ENCODE results near the gene DPM3.
"Not testable (repeated sequence)": the region's sequence is repeated elsewhere in the genome, so short reads cannot be mapped to it uniquely, and the experiment has no call there.

Gene DPM3

GRCh38 chr1:155123801-155124200 lies 16.5 kb downstream of the DPM3 start:
- DNase-seq = no peak

GRCh38 chr1:155122308-155122707 lies 18.0 kb downstream of the DPM3 start:
- DNase-seq = no peak

DNA sequence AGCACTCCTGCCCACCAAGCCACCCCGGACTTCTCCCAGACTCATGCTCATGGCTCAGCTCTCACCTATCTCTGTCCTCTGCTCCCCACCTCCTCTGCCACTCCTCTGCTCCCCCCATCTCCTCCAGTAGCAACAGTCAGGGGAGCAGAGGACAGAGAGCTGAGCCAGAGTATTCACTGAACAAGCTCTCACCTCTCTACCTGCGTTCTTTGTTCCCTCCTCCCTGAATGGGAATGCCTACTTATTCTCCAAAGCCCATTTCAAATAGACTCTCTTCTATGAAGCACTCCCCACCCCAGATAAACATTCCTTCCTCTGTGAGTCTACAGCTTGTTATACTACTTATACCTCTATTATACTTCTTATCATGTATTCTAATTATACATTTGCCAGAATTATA lies 19.1 kb downstream of the DPM3 start:
- DNase-seq = no peak

DNA sequence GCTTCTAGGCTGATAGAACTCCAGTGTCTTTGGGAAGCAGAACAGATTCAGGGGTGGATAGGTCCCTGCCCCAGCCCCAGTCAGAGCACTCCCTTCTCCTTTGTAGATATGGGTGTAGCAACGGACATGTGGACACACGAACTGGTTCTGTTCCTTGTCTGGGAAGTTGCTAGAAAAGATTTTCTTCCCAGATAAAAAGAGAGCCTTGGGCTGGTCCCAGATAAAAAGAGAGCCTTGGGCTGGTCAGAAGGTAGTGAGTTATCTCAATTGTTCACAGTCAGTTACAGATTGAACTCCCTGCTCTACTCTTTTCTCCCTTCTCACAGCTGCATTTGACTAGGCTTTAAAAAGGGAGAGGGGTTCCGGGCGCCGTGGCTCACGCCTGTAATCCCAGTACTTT lies 20.1 kb downstream of the DPM3 start:
- DNase-seq = no peak

DNA sequence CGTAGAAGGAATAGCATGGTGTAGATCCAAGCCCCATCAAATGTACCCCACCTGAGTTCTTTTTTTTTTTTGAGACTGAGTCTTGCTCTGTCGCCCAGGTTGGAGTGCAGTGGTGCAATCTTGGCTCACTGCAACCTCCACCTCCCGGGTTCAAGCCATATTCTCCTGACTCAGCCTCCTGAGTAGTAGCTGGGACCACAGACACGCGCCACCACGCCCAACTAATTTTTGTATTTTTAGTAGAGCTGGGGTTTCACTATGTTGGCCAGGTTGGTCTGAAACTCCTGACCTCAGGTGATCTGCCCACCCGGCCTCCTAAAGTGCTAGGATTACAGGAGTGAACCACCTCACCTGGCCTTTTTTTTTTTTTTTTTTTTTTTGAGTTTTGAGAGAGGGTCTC lies 22.2 kb downstream of the DPM3 start:
- not testable (repeated sequence) for DNase-seq

DNA sequence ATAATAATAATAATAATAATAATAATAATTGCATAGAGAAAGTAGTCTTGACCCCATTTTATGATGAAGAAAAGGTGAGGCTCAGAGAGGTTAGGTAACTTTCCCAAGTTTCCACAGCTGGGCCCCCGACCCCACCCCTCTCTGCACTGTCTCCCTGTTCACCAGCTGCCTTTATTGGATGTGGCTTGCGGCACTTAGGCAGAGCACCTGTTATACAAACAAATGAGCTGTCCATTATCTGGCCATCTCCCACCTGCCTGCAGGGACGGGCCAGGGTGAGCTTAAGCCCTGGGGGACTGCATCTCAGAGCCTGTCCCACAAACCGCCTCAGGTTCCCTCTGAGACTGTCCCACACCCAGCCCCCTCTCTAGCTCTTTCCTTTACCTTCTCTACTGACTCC lies 22.7 kb downstream of the DPM3 start:
- no peak for DNase-seq

DNA sequence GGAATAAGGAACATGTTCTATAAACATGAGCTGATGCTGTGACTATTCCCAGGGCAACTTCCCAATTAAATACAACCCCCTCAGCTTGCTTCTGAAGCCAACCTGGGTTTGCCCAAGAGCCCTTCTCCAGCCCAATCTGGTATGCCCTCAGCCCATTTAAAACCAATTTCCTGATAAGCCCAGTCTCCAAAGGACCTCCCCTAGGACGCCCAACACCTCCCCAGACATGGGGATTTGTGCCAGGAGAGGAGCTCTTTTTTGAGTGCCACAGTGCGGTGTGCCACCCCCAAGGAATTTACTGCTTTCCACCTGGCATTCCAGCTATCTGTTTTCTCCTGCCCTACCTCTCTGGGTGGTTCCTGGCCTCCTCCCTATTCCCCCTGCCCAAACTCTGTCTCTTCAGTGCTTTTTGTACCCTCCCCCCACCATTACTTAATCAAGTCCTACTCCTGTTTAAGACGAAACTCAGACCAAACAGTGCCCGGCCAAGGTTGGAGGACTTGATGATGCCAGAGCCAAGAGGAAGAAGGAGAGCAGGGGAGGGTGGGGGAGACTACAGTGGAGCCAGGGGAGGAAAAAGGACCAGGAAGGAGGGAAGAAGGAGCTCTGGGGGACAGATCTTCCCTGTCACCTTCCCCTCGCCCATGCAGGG lies 24.1 kb downstream of the DPM3 start:
- no peak for DNase-seq

GRCh38 chr1:155113450-155113980 lies 26.8 kb downstream of the DPM3 start:
- DNase-seq = no peak

DNA sequence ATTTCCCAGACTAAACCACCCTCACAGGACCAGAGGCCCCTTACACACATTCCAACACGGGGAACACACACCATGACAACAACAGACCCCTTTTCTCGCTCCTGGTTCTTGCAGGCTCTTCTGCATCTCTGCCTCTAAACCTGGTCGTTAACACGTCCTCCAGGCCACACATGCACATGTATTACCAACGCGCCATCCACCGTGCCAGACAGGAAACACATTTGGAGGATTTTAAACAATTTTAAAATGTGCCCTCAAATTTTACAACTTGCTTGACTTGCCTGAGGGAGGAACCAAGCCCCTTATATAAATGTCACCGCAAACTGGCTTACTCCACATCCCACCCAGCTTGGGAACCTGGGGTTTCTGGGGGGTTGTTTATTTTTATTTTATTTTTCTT lies 29.5 kb downstream of the DPM3 start:
- DNase-seq = no peak

DNA sequence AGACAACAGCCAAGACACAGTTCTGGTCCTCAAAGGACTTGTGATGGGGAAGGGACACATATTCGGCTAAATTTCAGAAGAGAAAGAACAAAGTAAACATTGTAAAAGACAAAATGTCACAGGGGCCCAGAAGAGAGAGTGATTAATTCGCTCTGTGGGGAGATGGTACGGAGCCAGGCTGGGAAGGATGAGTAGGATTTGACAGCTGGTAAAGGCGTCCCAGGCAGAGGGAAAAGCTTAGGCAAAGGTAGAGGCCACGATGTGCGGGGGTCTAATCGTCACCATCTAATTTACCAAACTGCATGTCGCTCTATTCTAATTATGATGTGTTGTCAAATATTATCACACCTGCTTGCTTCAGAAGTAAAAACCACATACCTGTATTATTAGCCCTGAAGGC lies 29.9 kb downstream of the DPM3 start:
- DNase-seq = no peak

DNA sequence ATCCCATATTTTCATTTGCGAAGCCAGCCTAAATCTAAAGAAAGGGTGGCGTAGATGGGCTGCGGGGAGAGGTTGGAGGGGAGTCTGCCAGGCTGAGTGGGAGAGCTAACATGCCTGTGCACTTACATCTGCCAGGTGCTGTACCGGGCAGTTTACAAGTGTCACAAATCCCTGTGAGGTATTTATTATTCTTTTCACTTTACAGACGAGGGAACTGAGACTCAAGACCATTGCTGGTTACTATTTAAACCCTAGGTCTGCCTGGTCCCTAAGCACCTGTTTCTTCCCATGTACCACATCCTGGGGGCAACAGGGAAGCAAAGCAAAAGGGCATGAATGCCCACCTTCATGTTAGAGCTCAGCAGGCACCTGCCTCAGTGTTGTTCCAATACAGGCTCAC lies 32.0 kb downstream of the DPM3 start:
- no peak for DNase-seq

- DNase-seq = no peak
These were observed 32.7 kb downstream of the DPM3 start for GRCh38 chr1:155107309-155108264.

GRCh38 chr1:155106862-155107261 lies 33.5 kb downstream of the DPM3 start:
- no peak for DNase-seq

DNA sequence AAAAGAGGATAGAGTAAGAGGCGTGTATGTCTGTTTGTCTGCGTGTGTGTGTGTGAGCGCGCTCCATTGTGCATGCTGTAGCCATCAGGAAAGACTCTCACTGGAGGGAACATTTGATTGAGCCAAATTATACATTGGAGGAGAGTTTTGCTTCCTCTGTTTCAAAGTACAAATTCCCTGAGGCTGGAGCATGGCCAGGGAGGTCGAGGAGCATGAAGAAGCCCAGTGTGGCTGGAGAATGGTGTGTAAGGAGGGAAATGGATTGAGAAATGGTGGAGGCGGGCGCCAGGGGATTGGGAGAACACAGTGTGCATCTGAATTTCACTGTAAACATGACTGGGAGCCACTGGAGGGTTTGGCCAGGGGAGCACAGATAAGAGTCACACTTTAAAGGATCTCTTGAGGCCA lies 34.7 kb downstream of the DPM3 start:
- DNase-seq = no peak

DNA sequence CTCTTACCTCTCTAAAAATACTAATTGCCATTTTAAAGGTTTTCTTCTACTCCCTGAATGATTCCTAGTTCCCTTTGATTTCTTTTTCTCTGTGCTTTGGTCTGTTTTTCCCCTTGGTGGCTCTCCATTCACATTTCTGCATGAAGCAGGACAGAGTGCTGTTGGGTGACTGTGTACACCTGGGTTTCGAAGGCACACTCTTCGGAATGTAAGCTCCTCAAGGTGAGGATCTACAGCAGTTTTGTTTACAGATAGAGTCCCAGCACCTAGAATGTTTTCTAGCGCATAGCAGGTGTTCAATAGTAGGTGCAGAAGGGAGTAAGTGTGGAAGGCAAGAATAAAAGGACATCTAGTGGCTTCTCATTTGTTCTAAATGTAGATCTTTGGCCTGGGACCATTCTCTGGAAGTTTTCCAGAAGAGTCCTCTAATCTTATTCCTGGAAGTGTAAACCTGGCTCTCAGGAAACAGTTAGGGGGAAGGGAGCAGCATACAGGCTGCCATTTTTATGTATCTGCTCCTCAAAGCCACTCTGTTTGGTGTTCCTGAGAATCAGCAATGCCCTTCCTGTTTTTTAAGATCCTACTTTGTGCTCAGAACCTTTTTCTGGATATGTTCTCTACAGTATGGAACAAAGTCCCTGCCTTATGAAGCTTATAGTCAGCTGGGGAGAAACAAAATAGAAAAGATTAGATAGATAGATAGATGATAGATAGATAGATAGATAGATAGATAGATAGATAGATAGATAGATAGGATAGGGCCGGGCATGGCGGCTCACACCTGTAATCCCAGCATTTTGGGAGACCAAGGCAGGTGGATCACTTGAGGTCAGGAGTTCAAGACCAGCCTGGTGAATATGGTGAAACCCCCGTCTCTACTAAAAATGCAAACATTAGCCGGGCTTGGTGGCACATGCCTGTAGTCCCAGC lies 35.5 kb downstream of the DPM3 start:
- DNase-seq = no peak

- DNase-seq = no peak
These were observed 37.0 kb downstream of the DPM3 start for GRCh38 chr1:155103325-155103724.

DNA sequence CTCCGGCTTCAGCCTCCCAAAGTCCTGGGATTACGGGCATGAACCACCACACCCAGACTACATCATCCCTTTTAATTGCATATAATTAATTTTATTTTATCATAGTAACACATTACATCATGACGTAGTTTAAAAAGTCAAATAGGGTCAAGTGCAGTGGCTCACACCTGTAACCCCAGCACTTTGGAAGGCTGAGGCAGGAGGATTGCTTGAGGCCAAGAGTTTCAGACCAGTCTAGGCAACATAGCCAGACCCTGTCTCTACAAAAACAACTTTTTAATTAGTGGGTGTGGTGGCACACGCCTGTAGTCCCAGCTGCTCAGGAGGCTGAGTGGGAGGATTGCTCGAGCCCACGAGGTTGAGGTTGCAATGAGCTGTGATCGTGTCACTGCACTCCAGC lies 41.0 kb downstream of the DPM3 start:
- DNase-seq = no peak

- DNase-seq = no peak
These were observed 45.7 kb downstream of the DPM3 start for GRCh38 chr1:155094622-155094948.

DNA sequence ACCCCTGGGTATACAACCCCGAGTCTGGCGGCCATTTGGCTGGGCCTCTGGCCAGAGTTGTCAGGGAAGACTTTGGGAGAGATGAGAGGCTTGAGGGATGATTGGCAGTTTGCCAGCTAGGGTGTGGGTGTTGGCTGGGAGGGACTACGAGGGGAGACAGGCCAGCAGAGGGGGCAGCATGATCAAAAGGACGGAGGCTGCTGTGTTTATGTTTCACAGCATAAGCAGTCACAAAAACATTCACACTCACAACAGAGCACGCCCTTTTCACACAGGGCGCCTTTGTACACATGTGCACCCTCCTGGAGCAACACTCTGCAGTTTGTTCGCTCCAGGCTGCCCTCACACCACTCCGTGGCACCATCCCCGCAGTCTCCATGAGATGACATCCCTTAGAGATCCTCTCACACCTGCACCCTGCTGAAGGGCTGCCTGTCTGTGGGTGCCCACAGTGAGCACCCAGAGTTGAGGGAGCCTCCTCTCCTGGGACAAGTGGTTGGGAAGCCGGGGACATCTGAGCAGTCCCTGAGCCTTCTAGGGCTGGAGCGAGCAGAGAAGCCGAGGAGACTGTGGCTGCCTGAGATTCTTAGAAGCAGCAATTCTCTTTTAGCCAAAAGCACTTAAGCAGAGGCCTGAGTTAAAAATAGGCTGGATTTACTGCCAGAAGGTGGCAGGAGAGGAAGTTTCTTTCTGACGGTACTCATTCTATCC lies 46.3 kb downstream of the DPM3 start:
- DNase-seq = no peak

GRCh38 chr1:155092641-155093040 lies 47.7 kb downstream of the DPM3 start:
- no peak for DNase-seq

DNA sequence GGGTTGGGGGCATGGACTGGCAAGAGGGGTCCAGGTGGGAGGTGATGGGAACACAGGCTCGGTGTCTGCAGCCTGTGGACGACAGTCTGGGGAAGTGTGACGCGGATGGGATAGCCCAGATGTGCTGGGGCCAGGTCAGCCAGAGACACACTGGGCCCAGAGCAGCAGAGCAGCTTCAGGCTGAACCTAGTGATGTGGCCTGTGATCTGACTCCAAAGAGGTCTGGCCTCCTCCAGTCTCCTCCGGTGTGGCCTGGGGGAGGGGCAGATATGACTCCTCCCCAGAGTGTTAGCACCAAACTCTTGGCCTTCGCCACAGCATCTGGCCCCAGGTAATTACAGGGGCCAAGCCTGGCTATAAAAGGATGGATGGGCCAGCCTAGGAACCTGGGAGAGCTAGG lies 48.2 kb downstream of the DPM3 start:
- DNase-seq = no peak
